Sigmoid colon (tissue), 7 donors: ENCODE measurements around the gene HINFP. TPM values are rescaled to one million over a fixed set of nuclear protein-coding genes. Genes with fewer than 3 reads are reported as not detected.

Experiments
- DNase-seq: peaks from one replicate; pipeline ENCODE4 v3.0.0-alpha.2; 2019
- H3K27ac ChIP-seq, 4 donors: fragments of 200-600 bp; sonication (generic); one replicate each; pipeline ENCODE4 v1.5.1; 2016 to 2019; ENCODE audit warnings: mild to moderate bottlenecking in 1 of 4
- H3K27me3 ChIP-seq, 3 donors: fragments of 200-600 bp; sonication (generic); one replicate each; pipeline ENCODE4 v1.5.1; 2019; ENCODE audit warnings: mild to moderate bottlenecking in 1 of 3
- H3K36me3 ChIP-seq, 4 donors: fragments of 200-600 bp; sonication (generic); one replicate each; pipeline ENCODE4 v1.5.1; 2016 to 2019
- H3K4me1 ChIP-seq, 4 donors: fragments of 200-600 bp; sonication (generic); one replicate each; pipeline ENCODE4 v1.5.1; 2017 to 2019
- H3K4me3 ChIP-seq, 4 donors: fragments of 200-600 bp; sonication (generic); one replicate each; pipeline ENCODE4 v1.5.1; 2017 to 2019; ENCODE audit warnings: mild to moderate bottlenecking in 2 of 4, moderate library complexity in 1 of 4
- H3K9me3 ChIP-seq, 4 donors: fragments of 200-600 bp in 3 of 4; sonication (generic) in 3 of 4; one replicate each; pipeline versions ENCODE4 v1.5.1 to v1.6.1; 2013 to 2019
- EP300 ChIP-seq, 4 donors: sonication (generic); formaldehyde crosslinking; IDR thresholded peaks; one replicate each; pipeline ENCODE4 v1.6.1; 2017; ENCODE audit warnings: antibody characterized with exemption in 4 of 4
- POLR2A ChIP-seq, 2 donors: fragments of 450-650 bp; IDR thresholded peaks; one replicate each; pipeline ENCODE4 v1.6.1; 2016; ENCODE audit warnings: antibody characterized with exemption in 2 of 2, mild to moderate bottlenecking in 2 of 2, moderate library complexity in 2 of 2
- POLR2AphosphoS5 ChIP-seq, 4 donors: sonication (generic); formaldehyde crosslinking; IDR thresholded peaks; one replicate each; pipeline ENCODE4 v1.6.1; 2017; ENCODE audit warnings: antibody characterized with exemption in 4 of 4
- WGBS, 2 donors: extraction: QIAGEN DNeasy Blood & Tissue Kit; methylation state at CpG; one replicate each; pipeline ENCODE4 v1.1.7; 2013; 5-methylcytosine and 5-hydroxymethylcytosine counted together
- intact Hi-C: fragments of 100-400 bp; cut with DNase I; formaldehyde crosslinking; loops from one replicate; pipeline ENCODE4 v1.15.1; 2023
- polyA plus RNA-seq, 3 donors: library from polyadenylated mRNA; stranded (reverse); fragments of 200-250 nt; gene quantifications; one replicate each; pipeline ENCODE4 v1.2.3, GENCODE V29; 2013
- total RNA-seq, 4 donors: library from RNA; depleted of rRNA; stranded (reverse); fragments of >200 nt; gene quantifications; one replicate each; pipeline ENCODE4 v1.1.0, GENCODE V29; 2016
- TF ChIP-seq, protein P1 (sequence below), 4 experiments: fragments of 450-650 bp in 3 of 4; fragments of 200-600 bp in 1 of 4; IDR thresholded peaks; one replicate each; pipeline ENCODE4 v1.5.1; 2016 to 2019; ENCODE audit warnings: antibody characterized with exemption in 4 of 4, mild to moderate bottlenecking in 3 of 4, moderate library complexity in 2 of 4
- donor health status: healthy with polysubstance abuse.
- donor health status: Bipolar disorder and iron deficiency.
- donor health status: healthy.

The HINFP gene
- total and polyA plus RNA-seq, 7 donors: 12.0 to 33.0 (median 20.1) TPM

DNA sequence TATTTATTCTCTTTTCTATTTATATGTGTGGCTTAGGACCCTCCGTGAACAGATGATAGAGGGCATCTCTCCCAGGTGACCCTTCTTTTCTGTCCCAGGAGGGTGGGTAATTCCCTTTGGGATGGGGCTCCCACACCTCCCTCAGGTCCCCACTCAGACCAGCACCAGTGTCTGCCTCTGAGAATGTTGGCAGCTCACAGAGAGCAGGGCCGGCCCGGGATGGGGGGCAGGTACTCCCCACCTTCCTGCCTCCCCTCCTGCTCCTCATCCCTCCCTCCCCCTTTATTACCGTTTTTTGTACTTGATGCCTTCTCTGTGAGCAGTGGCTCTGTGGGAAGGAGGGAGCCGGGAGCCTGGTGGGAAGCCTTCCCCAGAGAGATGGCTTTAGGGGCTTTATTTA is 4.8 kb upstream of the HINFP start:
- no peaks in the 10 kb centered on the region for H3K27me3 ChIP-seq
- TF ChIP-seq POLR2AphosphoS5 (IDR thresholded peaks at IDR 0.05) (no peak), EP300 (IDR thresholded peaks at IDR 0.05) (no peak), POLR2A (IDR thresholded peaks at IDR 0.05) (no peak)
- TF ChIP-seq, protein P1, sequence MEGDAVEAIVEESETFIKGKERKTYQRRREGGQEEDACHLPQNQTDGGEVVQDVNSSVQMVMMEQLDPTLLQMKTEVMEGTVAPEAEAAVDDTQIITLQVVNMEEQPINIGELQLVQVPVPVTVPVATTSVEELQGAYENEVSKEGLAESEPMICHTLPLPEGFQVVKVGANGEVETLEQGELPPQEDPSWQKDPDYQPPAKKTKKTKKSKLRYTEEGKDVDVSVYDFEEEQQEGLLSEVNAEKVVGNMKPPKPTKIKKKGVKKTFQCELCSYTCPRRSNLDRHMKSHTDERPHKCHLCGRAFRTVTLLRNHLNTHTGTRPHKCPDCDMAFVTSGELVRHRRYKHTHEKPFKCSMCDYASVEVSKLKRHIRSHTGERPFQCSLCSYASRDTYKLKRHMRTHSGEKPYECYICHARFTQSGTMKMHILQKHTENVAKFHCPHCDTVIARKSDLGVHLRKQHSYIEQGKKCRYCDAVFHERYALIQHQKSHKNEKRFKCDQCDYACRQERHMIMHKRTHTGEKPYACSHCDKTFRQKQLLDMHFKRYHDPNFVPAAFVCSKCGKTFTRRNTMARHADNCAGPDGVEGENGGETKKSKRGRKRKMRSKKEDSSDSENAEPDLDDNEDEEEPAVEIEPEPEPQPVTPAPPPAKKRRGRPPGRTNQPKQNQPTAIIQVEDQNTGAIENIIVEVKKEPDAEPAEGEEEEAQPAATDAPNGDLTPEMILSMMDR (IDR thresholded peaks at IDR 0.05): no peak
- H3K4me3 ChIP-seq: no peak overlapping the region
- H3K4me1 ChIP-seq: peaks cover 0 to 8% (median 6%) of the 10 kb centered on the region in 4 donors
- peak overlapping the region in 1 of 4 donors; percentile 21 for H3K27ac ChIP-seq
- H3K36me3 ChIP-seq: peaks cover 7 to 48% (median 21%) of the 10 kb centered on the region in 4 donors
- no peak for DNase-seq
- no peaks in the 10 kb centered on the region for H3K9me3 ChIP-seq
- WGBS, 2 donors: 88 to 92% methylated on average over 5 of the region's 5 CpGs
- intact Hi-C loops: no loop called here

DNA sequence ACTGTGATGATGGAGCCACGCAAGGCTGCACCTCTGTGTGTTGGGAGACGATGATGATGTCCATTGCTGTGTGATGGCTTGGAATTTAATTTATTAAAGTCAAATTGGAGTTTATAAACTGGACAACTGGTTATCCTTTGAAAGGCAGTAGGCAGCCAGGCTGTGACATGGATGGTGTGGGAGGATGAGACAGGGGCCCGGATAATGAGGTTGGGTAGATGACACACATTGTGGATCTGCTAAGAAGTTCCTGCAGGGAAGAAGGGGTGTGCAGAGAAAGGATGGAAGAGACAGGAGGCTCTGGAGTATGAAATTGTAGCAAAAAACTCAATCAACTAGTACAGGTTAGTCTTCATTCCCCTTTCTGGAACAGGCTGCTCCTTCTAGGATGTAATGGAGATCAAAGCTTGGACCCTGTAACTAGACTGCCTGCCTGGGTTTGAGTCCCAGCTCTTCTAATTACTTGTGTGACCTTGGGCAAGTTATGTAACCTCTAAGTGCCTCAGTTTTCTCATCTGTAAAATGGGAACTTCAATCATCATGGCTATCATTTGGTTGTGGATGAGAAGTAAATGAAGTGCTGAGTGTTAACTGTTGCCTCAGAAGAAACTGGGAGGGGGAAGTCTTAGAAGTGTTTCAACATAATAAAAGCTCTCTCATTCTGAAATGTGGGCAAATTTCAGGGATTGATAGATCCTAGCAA is 4.2 kb upstream of the HINFP start:
- H3K4me1 ChIP-seq: peaks cover 0 to 13% (median 9%) of the 10 kb centered on the region in 4 donors
- no peak overlapping the region for H3K27ac ChIP-seq
- H3K27me3 ChIP-seq: no peaks in the 10 kb centered on the region
- WGBS, 2 donors: 96 to 97% methylated on average over 3 of the region's 3 CpGs
- DNase-seq: no peak
- intact Hi-C loops: no loop called here
- peaks cover 7 to 43% (median 16%) of the 10 kb centered on the region in 4 donors for H3K36me3 ChIP-seq
- TF ChIP-seq, protein P1 (IDR thresholded peaks at IDR 0.05): no peak
- TF ChIP-seq EP300 (IDR thresholded peaks at IDR 0.05) (no peak), POLR2AphosphoS5 (IDR thresholded peaks at IDR 0.05) (no peak), POLR2A (IDR thresholded peaks at IDR 0.05) (no peak)
- no peak overlapping the region for H3K4me3 ChIP-seq
- H3K9me3 ChIP-seq: no peaks in the 10 kb centered on the region

DNA sequence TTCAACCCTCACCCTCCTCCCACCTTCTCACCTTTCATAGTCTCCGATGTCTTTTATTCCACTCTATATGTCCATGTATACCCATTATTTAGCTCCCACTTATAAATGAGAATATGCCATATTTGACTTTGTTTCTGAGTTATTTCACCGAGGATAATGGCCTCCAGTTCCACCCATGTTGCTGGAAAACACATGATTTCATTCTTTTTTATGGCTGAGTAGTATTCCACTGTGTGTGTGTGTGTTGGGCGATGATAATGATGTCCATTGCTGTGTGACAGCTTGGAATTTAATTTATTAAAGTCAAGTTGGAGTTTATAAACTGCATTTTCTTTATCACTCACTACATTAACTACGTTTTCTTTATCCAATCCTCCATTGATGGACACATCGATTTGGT is 3.2 kb upstream of the HINFP start:
- peaks cover 0 to 19% (median 17%) of the 10 kb centered on the region in 4 donors for H3K4me1 ChIP-seq
- 96% methylated on average over 5 of the region's 5 CpGs for WGBS, 2 donors
- TF ChIP-seq POLR2AphosphoS5 (IDR thresholded peaks at IDR 0.05) (no peak), POLR2A (IDR thresholded peaks at IDR 0.05) (no peak), EP300 (IDR thresholded peaks at IDR 0.05) (no peak)
- TF ChIP-seq, protein P1 (IDR thresholded peaks at IDR 0.05): no peak
- H3K36me3 ChIP-seq: peaks cover 7 to 32% (median 11%) of the 10 kb centered on the region in 4 donors
- no peaks in the 10 kb centered on the region for H3K9me3 ChIP-seq
- no peak overlapping the region for H3K27ac ChIP-seq
- H3K27me3 ChIP-seq: no peaks in the 10 kb centered on the region
- intact Hi-C loops: no loop called here
- DNase-seq: no peak
- H3K4me3 ChIP-seq: no peak overlapping the region

DNA sequence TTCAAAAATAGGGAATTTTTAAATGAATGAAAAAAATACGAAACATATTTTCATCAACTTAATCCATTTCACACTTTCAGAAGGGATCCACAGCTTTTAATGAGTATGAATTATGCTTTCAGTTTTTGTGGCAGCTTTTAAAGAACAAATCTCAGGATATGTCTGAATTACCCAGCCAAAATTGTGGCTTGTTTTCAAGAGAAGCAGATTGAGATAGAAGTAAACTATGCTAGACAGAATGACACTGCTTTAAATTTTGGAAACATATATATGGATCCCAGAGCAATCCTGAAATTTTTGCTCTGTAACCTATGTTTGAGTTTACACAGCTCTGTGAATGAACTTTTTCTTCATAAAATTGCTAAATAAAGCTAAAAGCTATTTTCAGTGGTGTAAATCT is 2.4 kb upstream of the HINFP start:
- Histone ChIP-seq H3K27me3 (no peaks in the 10 kb centered on the region), H3K36me3 (peaks cover 3 to 28% (median 11%) of the 10 kb centered on the region in 4 donors), H3K4me3 (no peak overlapping the region), H3K4me1 (peaks cover 0 to 19% (median 17%) of the 10 kb centered on the region in 4 donors), H3K27ac (no peak overlapping the region), H3K9me3 (no peaks in the 10 kb centered on the region)
- intact Hi-C loops: no loop called here
- no peak for DNase-seq
- WGBS, 2 donors: 98 to 99% methylated on average over 1 of the region's 1 CpG
- TF ChIP-seq, protein P1 (IDR thresholded peaks at IDR 0.05): no peak
- TF ChIP-seq POLR2A (IDR thresholded peaks at IDR 0.05): no peak
- no peak for TF ChIP-seq POLR2AphosphoS5 (IDR thresholded peaks at IDR 0.05)
- no peak for TF ChIP-seq EP300 (IDR thresholded peaks at IDR 0.05)
